DND-41 (cell line): ENCODE measurements around the gene P2RX1.

ENCODE experiments used
- ATAC-seq: fragments of 200-7000 bp; cut with Tn5 transposase; 3 replicates; pipeline ENCODE4 v1.9.1; 2021; ENCODE audit warnings: low read depth; ENCODE audit not compliant: insufficient read depth
- DNase-seq: peaks from one replicate; pipeline ENCODE4 v3.0.0-alpha.2; 2020
- H2AFZ ChIP-seq: 2 replicates; pipeline ENCODE4 v1.6.0; 2012; ENCODE audit warnings: low read depth, low read length
- H3K27ac ChIP-seq: 2 replicates; pipeline ENCODE4 v1.5.1; 2012; ENCODE audit warnings: low read length, inconsistent platforms
- H3K27me3 ChIP-seq: fragments of 200-600 bp; sonication (generic); 2 replicates; pipeline ENCODE4 v1.6.0; 2012; ENCODE audit warnings: low read length, mild to moderate bottlenecking, inconsistent platforms; ENCODE audit not compliant: insufficient read depth, poor library complexity
- H3K36me3 ChIP-seq: 2 replicates; pipeline ENCODE4 v1.5.1; 2012; ENCODE audit warnings: low read length, inconsistent platforms; ENCODE audit not compliant: insufficient read depth
- H3K4me1 ChIP-seq: 2 replicates; pipeline ENCODE4 v1.5.1; 2012; ENCODE audit warnings: mild to moderate bottlenecking, low read length; ENCODE audit not compliant: insufficient read depth
- H3K4me2 ChIP-seq: 2 replicates; pipeline ENCODE4 v1.6.0; 2012; ENCODE audit warnings: mild to moderate bottlenecking, moderate library complexity, low read length, inconsistent platforms; ENCODE audit not compliant: insufficient read depth
- H3K4me3 ChIP-seq, 2 experiments: fragments of 200-600 bp in 1 of 2; shearing (Covaris generic) in 1 of 2; 2 replicates each; pipeline ENCODE4 v1.5.1; 2012 to 2016; ENCODE audit warnings: inconsistent platforms in 2 of 2, low read length in 2 of 2, mild to moderate bottlenecking in 2 of 2, low read depth in 1 of 2, moderate library complexity in 1 of 2
- H3K79me2 ChIP-seq: 2 replicates; pipeline ENCODE4 v1.6.0; 2012; ENCODE audit warnings: low read length, inconsistent platforms; ENCODE audit not compliant: insufficient read depth
- H3K9ac ChIP-seq: 2 replicates; pipeline ENCODE4 v1.6.0; 2012; ENCODE audit warnings: low read depth, mild to moderate bottlenecking, inconsistent platforms, low read length, moderate library complexity
- H3K9me3 ChIP-seq: 2 replicates; pipeline ENCODE4 v1.5.1; 2012; ENCODE audit warnings: low read length, moderate library complexity, mild to moderate bottlenecking, inconsistent platforms; ENCODE audit not compliant: insufficient read depth, severe bottlenecking
- H4K20me1 ChIP-seq: 2 replicates; pipeline ENCODE4 v1.6.0; 2012; ENCODE audit warnings: low read length; ENCODE audit not compliant: insufficient read depth
- CTCF ChIP-seq: IDR thresholded peaks from 2 replicates; pipeline ENCODE4 v1.5.1; 2012; ENCODE audit warnings: borderline replicate concordance, low read length, moderate library complexity, mild to moderate bottlenecking; ENCODE audit not compliant: poor library complexity, severe bottlenecking; ENCODE audit errors: extremely low read depth
- EZH2 ChIP-seq: IDR thresholded peaks from 3 replicates; pipeline ENCODE4 v1.6.1; 2012; ENCODE audit warnings: borderline replicate concordance, low read depth, mild to moderate bottlenecking, moderate library complexity, low read length, inconsistent platforms; ENCODE audit not compliant: severe bottlenecking

P2RX1 gene

GRCh38 chr17:3885271-3885670 lies 31.0 kb downstream of the P2RX1 start:
- no peak overlapping the region for H3K4me2 ChIP-seq
- no peaks in the 10 kb centered on the region for H3K79me2 ChIP-seq
- no peak overlapping the region for H3K9ac ChIP-seq
- ATAC-seq (no peak), DNase-seq (no peak)
- H3K9me3 ChIP-seq: no peaks in the 10 kb centered on the region
- TF ChIP-seq EZH2 (no peak), CTCF (no peak)
- H3K4me3 ChIP-seq: no peak overlapping the region
- H4K20me1 ChIP-seq: peaks cover 9% of the 10 kb centered on the region; the same call in 1 of the 2 replicates
- no peaks in the 10 kb centered on the region for H3K4me1 ChIP-seq
- no peak overlapping the region for H3K27ac ChIP-seq
- no peak overlapping the region for H2AFZ ChIP-seq
- no peaks in the 10 kb centered on the region for H3K27me3 ChIP-seq
- no peaks in the 10 kb centered on the region for H3K36me3 ChIP-seq

GRCh38 chr17:3884188-3884587 lies 32.1 kb downstream of the P2RX1 start:
- H3K9ac ChIP-seq: no peak overlapping the region
- ATAC-seq: no peak
- H3K27me3 ChIP-seq: no peaks in the 10 kb centered on the region
- H3K79me2 ChIP-seq: no peaks in the 10 kb centered on the region
- TF ChIP-seq CTCF: no peak
- no peak for TF ChIP-seq EZH2
- H3K4me1 ChIP-seq: no peaks in the 10 kb centered on the region
- no peaks in the 10 kb centered on the region for H3K36me3 ChIP-seq
- no peak overlapping the region for H3K4me3 ChIP-seq
- DNase-seq: no peak
- H3K9me3 ChIP-seq: no peaks in the 10 kb centered on the region
- no peak overlapping the region for H3K27ac ChIP-seq
- peaks cover 9% of the 10 kb centered on the region; the same call in 1 of the 2 replicates for H4K20me1 ChIP-seq
- no peak overlapping the region for H2AFZ ChIP-seq
- no peak overlapping the region for H3K4me2 ChIP-seq

- Histone ChIP-seq H3K4me3 (no peak overlapping the region), H2AFZ (no peak overlapping the region), H3K4me2 (no peak overlapping the region), H3K36me3 (no peaks in the 10 kb centered on the region), H3K4me1 (no peaks in the 10 kb centered on the region), H3K27me3 (no peaks in the 10 kb centered on the region), H3K79me2 (no peaks in the 10 kb centered on the region), H4K20me1 (peaks cover 9% of the 10 kb centered on the region; the same call in 1 of the 2 replicates), H3K27ac (no peak overlapping the region), H3K9ac (no peak overlapping the region), H3K9me3 (no peaks in the 10 kb centered on the region)
- no peak for TF ChIP-seq EZH2
- TF ChIP-seq CTCF: no peak
- ATAC-seq (no peak), DNase-seq (no peak)
These were observed 34.0 kb downstream of the P2RX1 start for GRCh38 chr17:3882276-3882675.

- no peak overlapping the region for H3K9ac ChIP-seq
- no peaks in the 10 kb centered on the region for H3K36me3 ChIP-seq
- no peak overlapping the region for H3K4me3 ChIP-seq
- no peak for ATAC-seq
- H3K4me2 ChIP-seq: no peak overlapping the region
- H3K9me3 ChIP-seq: no peaks in the 10 kb centered on the region
- no peak for DNase-seq
- H4K20me1 ChIP-seq: peaks cover 3% of the 10 kb centered on the region; the same call in 1 of the 2 replicates
- no peaks in the 10 kb centered on the region for H3K79me2 ChIP-seq
- H3K27me3 ChIP-seq: no peaks in the 10 kb centered on the region
- no peak overlapping the region for H2AFZ ChIP-seq
- TF ChIP-seq CTCF (no peak), EZH2 (no peak)
- no peak overlapping the region for H3K27ac ChIP-seq
- H3K4me1 ChIP-seq: no peaks in the 10 kb centered on the region
These were observed 35.3 kb downstream of the P2RX1 start for GRCh38 chr17:3880983-3881382.
